ENCODE measurements around the gene TK1.

DNA sequence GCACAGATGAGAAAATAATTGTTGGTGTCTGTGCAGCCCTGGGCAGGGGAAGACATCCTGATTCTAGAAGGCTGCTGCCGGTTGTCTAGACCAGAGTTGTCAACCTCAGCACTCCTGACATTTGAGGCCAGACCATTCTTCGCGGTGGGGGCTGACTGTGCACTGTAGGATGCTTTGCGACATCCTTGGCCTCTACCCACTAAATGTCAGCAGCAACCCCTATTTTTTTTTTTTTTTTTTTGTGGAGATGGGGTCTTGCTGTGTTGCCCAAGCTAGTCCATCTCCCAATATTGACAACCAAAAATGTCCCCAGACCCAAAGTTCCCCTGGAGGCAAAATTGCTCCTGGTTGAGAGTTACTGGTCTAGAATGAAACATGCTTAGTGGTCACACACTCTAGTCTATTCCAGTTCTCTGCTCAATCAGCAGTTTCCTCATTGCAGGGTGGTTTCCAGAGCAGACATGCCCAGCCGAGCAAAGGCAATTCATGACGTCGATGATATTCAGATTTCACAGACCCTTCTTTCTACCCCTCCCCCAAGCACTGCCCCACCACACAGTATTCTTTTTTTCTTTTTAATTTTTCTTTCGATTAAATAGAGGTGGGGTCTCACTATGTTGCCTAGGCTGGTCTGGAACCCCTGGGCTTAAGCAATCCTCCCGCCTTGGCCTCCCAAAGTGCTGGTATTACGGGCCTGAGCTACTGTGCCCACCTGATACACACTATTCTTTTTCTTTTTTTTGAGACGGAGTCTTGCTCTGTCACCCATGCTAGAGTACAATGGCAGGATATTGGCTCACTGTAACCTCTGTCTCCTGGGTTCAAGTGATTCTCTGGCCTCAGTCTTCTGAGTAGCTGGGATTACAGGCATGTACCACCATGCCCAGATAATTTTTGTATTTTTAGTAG, 31.7 kb downstream of the TK1 start:
- TF ChIP-seq CTCF (conservative IDR thresholded peaks at IDR 0.05; ENCODE audit: low read depth, low read length) (no peak), EZH2 (IDR thresholded peaks at IDR 0.05; ENCODE audit: borderline replicate concordance, low read depth, low read length, poor library complexity, severe bottlenecking) (no peak)

All from A673 (cell line).